Central memory CD8-positive, alpha-beta T cell (primary cell): ENCODE measurements around the gene INF2.
"Not testable (repeated sequence)": the region's sequence is repeated elsewhere in the genome, so short reads cannot be mapped to it uniquely, and the experiment has no call there.

ENCODE experiments used
- ATAC-seq: fragments of 150-1000 bp; cut with Tn5 transposase; replicated peaks from 2 replicates; pipeline ENCODE4 v1.10.0; 2022; ENCODE audit warnings: mild to moderate bottlenecking, moderate FRiP score, moderate number of reproducible peaks; ENCODE audit not compliant: poor library complexity, severe bottlenecking; ENCODE audit errors: extremely low read depth
- DNase-seq, 2 donors: peaks; one replicate each; pipeline ENCODE4 v3.0.0; 2021; ENCODE audit warnings: low spot score in 2 of 2
- H3K27ac Mint-ChIP-seq: one replicate; pipeline ENCODE4 v1.8.0; 2022; ENCODE audit warnings: low read depth, mild to moderate bottlenecking, moderate library complexity, mixed read lengths
- H3K27me3 Mint-ChIP-seq: one replicate; pipeline ENCODE4 v1.8.0; 2022; ENCODE audit warnings: mixed read lengths
- H3K36me3 Mint-ChIP-seq: one replicate; pipeline ENCODE4 v1.8.0; 2022; ENCODE audit warnings: mild to moderate bottlenecking, moderate library complexity, mixed read lengths; ENCODE audit not compliant: insufficient read depth
- H3K4me1 Mint-ChIP-seq: one replicate; pipeline ENCODE4 v1.8.0; 2022; ENCODE audit warnings: mixed read lengths
- H3K4me3 Mint-ChIP-seq: one replicate; pipeline ENCODE4 v1.8.0; 2022; ENCODE audit warnings: mild to moderate bottlenecking, moderate library complexity, mixed read lengths
- H3K9me3 Mint-ChIP-seq: one replicate; pipeline ENCODE4 v1.8.0; 2022; ENCODE audit warnings: mixed read lengths

The INF2 gene

GRCh38 chr14:104671330-104671977 is 18.0 kb upstream of the INF2 start:
- not testable (repeated sequence) for H3K27me3 Mint-ChIP-seq, DNase-seq, H3K4me3 Mint-ChIP-seq, H3K9me3 Mint-ChIP-seq, H3K27ac Mint-ChIP-seq, H3K36me3 Mint-ChIP-seq, ATAC-seq, H3K4me1 Mint-ChIP-seq

- not testable (repeated sequence) for H3K27me3 Mint-ChIP-seq, H3K27ac Mint-ChIP-seq, H3K36me3 Mint-ChIP-seq, ATAC-seq, H3K4me1 Mint-ChIP-seq, H3K4me3 Mint-ChIP-seq, H3K9me3 Mint-ChIP-seq, DNase-seq
Measured at GRCh38 chr14:104672119-104672518, 17.3 kb upstream of the INF2 start.

DNA sequence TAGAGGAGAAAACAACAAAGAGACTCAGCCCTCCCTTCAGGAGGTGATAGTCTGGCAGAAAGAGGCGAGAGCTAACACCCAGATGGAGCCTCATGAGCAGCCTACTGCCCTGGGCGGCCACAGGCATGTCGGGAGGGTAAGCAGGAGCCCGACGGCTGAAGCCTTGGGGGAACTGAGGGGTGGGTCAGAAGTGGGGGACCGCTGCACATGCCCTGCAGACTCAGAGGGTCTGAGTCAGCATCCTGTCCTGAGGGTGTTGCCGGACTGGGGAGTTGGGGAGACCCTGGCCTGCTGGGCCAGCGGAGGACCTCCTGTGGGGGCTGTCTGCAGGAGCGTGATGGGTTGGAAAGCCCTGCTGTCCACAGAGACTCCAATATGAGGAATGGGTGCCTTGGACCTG is 15.9 kb upstream of the INF2 start:
- ATAC-seq (no peak), DNase-seq (no peak)
- no peaks in the 10 kb centered on the region for H3K9me3 Mint-ChIP-seq
- H3K27me3 Mint-ChIP-seq: no peaks in the 10 kb centered on the region
- peaks cover 15% of the 10 kb centered on the region for H3K4me1 Mint-ChIP-seq
- peaks cover 3% of the 10 kb centered on the region for H3K36me3 Mint-ChIP-seq
- no peak overlapping the region for H3K4me3 Mint-ChIP-seq
- H3K27ac Mint-ChIP-seq: no peak overlapping the region

DNA sequence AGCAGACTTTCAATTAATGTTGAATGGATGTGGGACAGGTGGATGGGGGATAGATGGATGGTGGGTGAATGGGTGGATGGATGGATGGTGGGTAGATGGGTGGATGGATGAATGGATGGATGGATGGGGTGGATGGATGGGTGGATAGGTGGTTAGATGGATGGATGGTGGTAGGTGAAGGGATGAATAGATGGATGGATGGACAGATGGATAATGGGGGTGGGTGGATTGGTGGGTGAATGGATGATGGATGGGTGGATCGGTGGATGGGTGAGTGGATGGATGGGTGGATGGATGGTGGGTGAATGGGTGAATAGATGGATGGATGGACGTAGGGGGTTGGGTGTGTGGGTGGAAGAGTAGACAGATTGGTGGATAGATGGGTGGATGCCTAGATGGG is 14.0 kb upstream of the INF2 start:
- Mint-ChIP-seq H3K9me3 (no peaks in the 10 kb centered on the region), H3K27ac (no peak overlapping the region), H3K4me1 (peaks cover 16% of the 10 kb centered on the region), H3K36me3 (peaks cover 6% of the 10 kb centered on the region), H3K27me3 (peaks cover 7% of the 10 kb centered on the region), H3K4me3 (no peak overlapping the region)
- ATAC-seq (no peak), DNase-seq (no peak)

- H3K9me3 Mint-ChIP-seq: no peaks in the 10 kb centered on the region
- H3K27me3 Mint-ChIP-seq: peaks cover 15% of the 10 kb centered on the region
- peaks cover 16% of the 10 kb centered on the region for H3K4me1 Mint-ChIP-seq
- no peak overlapping the region for H3K27ac Mint-ChIP-seq
- no peak for DNase-seq
- no peak for ATAC-seq
- H3K4me3 Mint-ChIP-seq: peak overlapping the region; percentile 65
- peaks cover 6% of the 10 kb centered on the region for H3K36me3 Mint-ChIP-seq
Measured at GRCh38 chr14:104676130-104676693, 13.2 kb upstream of the INF2 start.

DNA sequence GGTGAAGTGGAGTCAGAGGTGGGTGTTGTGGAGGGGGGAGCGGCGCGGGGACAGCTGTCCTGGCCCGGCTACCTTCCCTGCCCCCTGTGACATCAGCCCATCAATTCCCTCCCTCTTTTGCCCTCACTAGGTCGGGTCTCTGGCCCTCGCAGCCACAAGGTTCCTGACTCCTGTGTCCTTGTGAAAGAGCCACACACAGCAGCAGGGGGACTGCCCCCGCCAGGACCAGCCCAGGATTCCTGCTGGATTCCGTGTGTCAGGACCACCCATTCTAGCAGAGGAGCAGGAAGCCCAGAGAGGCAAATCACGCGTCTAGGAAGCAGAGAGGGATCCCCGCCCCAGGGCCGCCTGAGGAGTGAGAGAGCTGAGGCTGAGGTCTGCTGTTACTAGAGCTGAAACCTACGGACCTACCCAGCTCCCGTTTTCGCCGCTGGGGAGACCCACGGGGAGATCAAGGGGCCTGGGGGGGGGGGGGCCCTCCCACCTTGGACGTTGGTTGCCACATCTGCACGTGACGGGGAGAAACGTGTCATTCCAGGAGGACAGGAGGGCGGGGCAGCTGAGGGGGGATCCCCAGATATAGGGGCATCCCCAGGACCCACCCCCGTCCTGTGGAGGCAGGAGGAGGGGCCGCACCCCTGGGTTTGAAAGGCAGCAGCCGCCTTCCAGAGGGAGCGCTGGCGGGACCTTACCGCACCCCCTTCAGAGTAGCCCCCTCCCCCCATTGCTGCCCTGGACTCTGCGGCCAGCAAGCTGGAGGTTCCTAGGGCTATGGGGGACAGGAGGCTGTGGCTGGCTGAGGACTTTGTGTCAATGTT is 12.5 kb upstream of the INF2 start:
- Mint-ChIP-seq H3K4me1 (peaks cover 16% of the 10 kb centered on the region), H3K9me3 (no peaks in the 10 kb centered on the region), H3K27me3 (peaks cover 21% of the 10 kb centered on the region), H3K27ac (no peak overlapping the region), H3K4me3 (peak overlapping the region; percentile 83), H3K36me3 (peaks cover 6% of the 10 kb centered on the region)
- no peak for ATAC-seq
- DNase-seq: no peak

DNA sequence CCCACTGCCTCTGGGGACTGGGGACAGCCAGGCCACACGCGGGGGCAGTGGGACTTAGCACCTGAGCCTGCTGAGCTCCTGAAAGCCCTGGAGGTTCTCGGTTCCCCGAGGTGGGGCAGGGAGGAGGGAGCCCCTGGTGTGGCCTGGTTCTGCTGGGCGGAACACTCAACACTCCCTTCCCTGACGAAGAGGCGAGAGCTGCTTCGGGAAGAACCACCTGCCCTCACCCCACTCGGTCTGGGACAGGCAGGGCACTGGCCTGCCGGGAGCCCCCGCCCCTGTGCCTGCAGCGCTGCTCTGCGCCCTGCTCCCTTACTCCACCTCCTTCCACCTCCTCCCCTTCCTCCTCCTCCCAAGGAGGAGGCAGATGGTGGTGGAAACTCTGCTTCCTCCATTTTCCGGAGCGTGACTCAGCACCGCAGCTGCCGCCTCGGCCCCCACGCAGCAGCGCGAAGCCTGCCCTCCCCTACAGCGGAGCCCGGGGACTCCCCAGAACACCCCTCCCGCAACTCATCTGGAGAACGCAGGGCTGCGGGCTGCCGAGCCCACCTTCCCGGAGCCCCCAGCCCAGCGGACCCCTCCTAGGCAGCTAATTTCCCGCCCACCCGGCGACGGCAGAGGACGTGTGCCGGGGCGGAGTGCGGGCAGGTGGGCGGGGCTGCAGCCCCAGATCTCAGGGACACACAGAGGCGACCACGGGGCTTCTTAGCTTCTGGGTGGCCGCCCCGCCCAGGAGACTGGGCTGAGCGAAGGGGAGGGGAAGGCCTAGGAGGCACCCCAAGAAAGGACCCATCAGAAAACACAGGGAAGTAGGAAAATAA is 11.7 kb upstream of the INF2 start:
- H3K27ac Mint-ChIP-seq: no peak overlapping the region
- H3K9me3 Mint-ChIP-seq: no peaks in the 10 kb centered on the region
- peak overlapping the region; percentile 83 for H3K4me3 Mint-ChIP-seq
- ATAC-seq (peak; percentile 69), DNase-seq (no peak)
- peaks cover 16% of the 10 kb centered on the region for H3K4me1 Mint-ChIP-seq
- peaks cover 21% of the 10 kb centered on the region for H3K27me3 Mint-ChIP-seq
- peaks cover 6% of the 10 kb centered on the region for H3K36me3 Mint-ChIP-seq

DNA sequence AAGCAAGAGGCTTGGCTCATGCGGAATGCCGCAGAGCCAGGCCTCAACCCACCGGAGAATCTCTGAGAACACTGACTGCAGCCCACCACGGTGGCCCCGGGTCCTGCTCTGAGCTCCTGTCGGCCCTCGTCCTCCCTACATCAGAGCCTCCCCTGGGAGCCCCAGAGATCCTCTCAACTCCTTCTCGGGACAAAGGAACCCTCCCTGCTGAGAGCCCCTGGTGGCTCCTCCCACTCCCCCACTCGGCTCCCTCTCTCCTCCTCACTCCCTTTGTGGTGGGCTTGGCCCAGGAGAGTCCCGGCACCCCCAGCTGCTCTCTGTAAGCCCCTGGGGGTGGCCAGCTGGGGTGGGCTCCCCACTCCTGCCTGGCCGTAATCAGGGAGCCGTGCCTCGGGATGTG is 11.1 kb upstream of the INF2 start:
- Mint-ChIP-seq H3K27me3 (peaks cover 21% of the 10 kb centered on the region), H3K4me3 (peak overlapping the region; percentile 83), H3K27ac (no peak overlapping the region), H3K9me3 (no peaks in the 10 kb centered on the region), H3K4me1 (peaks cover 16% of the 10 kb centered on the region), H3K36me3 (peaks cover 6% of the 10 kb centered on the region)
- no peak for ATAC-seq
- DNase-seq: no peak

DNA sequence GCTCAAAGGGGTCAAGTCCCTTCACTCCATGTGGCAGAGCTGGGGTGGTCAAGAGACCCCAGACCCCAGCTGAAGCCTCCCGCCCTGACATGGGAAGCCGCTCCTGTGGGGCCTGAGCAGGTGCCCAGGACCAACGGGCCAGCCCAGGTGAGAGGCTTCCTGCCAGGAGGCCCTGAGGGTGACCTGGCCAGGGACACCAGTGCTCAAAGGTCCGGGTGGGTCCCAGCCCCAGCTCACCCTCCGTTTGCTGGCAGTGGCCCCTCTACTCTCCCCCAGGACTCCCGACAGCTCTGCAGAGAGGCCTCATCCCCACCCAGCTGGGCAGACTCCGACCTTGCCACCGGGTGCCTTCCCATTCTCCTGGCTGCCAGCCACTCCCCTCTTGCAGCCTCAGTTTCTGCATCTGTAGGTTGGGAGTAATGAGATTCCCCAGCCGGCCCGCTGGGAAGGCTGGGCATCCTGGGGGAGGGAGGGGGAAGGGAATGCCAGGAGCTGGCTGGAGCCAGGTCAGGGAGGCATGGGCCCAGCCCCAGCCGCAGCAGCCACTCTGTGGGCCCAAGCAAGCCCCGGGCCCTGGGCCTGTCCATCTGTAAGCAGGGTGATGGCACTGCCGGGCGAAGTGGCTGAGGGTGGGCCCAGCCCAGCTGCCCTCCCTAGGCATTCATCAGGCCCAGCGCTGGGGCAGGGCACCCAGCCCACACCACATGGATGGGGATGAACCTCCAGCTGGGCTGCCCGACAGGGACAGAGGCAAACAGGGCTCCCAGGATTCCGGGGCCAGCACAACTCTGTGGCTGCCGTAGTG is 10.3 kb upstream of the INF2 start:
- H3K36me3 Mint-ChIP-seq: peaks cover 6% of the 10 kb centered on the region
- H3K27me3 Mint-ChIP-seq: peaks cover 21% of the 10 kb centered on the region
- peaks cover 12% of the 10 kb centered on the region for H3K4me1 Mint-ChIP-seq
- ATAC-seq (no peak), DNase-seq (no peak)
- H3K9me3 Mint-ChIP-seq: no peaks in the 10 kb centered on the region
- H3K4me3 Mint-ChIP-seq: peak overlapping the region; percentile 83
- H3K27ac Mint-ChIP-seq: no peak overlapping the region

DNA sequence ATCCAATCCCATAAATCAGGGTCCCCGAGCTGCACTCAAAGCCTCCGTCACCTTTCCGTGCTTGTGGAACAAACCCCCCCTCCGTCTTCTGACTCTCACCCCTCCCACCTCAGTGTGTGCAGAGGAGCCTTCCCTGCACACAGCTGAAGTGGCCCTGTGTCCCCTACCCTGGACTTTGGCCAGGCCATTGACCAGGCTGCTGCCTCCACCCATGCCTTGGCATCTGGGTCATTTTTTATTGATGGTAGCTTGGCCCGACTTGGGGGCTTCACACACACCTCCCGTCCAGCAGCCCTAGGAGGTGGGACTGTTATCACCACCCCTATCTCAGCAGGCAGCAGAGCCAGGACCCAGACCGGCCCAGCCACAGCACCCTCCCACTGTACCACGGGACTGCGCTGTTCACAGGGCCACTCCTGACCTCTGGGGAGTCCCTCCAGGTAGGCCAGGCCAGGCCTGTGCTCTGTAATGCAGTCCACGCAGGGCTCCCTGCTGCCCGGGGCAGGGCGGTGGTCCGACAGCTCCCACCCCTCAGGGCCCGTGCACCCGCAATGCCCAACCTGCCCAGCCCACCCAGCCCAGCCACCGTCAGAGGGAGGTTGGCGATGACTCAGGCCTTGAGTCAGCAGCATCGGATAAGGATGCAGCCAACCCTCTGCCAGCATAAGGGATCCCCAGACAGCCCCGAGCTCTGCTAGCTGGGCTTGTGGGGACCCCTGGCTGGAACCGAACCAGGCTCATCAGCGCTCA is 9.2 kb upstream of the INF2 start:
- DNase-seq (no peak), ATAC-seq (no peak)
- H3K36me3 Mint-ChIP-seq: peaks cover 6% of the 10 kb centered on the region
- no peak overlapping the region for H3K27ac Mint-ChIP-seq
- peaks cover 15% of the 10 kb centered on the region for H3K4me1 Mint-ChIP-seq
- H3K27me3 Mint-ChIP-seq: peaks cover 21% of the 10 kb centered on the region
- no peaks in the 10 kb centered on the region for H3K9me3 Mint-ChIP-seq
- H3K4me3 Mint-ChIP-seq: peak overlapping the region; percentile 32

DNA sequence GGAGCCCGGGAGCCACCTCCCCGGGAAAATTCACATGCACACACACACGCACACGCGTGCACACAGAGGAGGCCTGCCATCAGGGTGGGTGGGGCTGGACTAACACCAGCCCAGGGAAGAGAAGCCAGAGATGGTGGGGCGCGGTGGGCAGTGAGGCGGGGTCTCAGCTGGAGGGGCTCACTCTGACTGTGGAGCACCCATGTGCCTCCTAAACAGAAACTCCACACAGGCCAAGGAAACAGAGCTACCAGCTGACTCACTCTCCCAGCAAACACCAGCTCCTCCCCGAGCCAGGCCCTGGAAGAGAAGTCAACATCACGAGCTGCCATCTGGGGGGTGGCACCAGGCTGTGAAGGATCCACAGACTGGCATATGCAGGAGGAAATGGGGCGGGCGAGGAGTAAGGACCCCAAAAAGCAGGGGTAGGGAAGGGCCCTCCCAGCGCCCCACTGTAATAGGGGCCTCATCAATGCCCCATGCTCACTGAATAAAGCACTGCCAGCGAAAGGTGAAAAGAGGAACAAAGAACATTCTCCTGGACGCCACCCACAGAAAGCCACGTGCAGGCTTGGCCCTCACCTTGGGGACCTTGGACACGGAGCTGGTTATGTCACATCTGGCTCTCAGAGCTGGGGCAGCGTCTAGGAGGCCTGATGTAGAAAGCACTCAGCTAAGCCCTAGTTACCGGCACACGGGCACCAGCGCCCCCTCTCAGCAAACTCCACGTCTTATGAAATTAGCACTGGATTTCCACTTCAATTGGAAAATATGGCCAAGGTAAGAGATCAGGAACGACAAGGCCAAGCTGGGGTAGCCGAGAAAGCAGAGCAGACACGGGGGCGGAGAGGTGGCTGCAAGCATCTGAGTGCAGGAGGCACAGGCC is 8.4 kb upstream of the INF2 start:
- no peak overlapping the region for H3K4me3 Mint-ChIP-seq
- H3K27me3 Mint-ChIP-seq: peaks cover 21% of the 10 kb centered on the region

More for the DNA sequence above, 8.4 kb upstream of the INF2 start:
- ATAC-seq (no peak), DNase-seq (no peak)
- Mint-ChIP-seq H3K4me1 (peaks cover 17% of the 10 kb centered on the region), H3K36me3 (peaks cover 6% of the 10 kb centered on the region), H3K27ac (no peak overlapping the region), H3K9me3 (no peaks in the 10 kb centered on the region)
